Adrenal gland (tissue), 12 donors: ENCODE measurements around the gene GRIA1. TPM values are rescaled to one million over a fixed set of nuclear protein-coding genes. Genes with fewer than 3 reads are reported as not detected.

Experiments
- DNase-seq, 7 donors: peaks; one replicate each; pipeline ENCODE4 v3.0.0-alpha.2; 2019 to 2020
- H3K27ac ChIP-seq, 5 donors: fragments of 200-600 bp; sonication (generic) in 4 of 5; 1 replicate in 3 of 5; 2 replicates in 2 of 5; pipeline versions ENCODE4 v1.5.1 to v1.8.0; 2016 to 2020; ENCODE audit warnings: mild to moderate bottlenecking in 1 of 5
- H3K27me3 ChIP-seq: fragments of 200-600 bp; 2 replicates; pipeline ENCODE4 v1.8.0; 2021
- H3K36me3 ChIP-seq, 2 donors: fragments of 200-600 bp; replicated peaks in 1 of 2; 1 replicate in 1 of 2; 2 replicates in 1 of 2; pipeline versions ENCODE4 v1.5.1 to v1.8.0; 2018 to 2022
- H3K4me1 ChIP-seq, 2 donors: fragments of 200-600 bp; replicated peaks in 1 of 2; 1 replicate in 1 of 2; 2 replicates in 1 of 2; pipeline versions ENCODE4 v1.5.1 to v1.8.0; 2018 to 2021
- H3K4me3 ChIP-seq, 4 donors: fragments of 200-600 bp; sonication (generic) in 3 of 4; one replicate each; pipeline ENCODE4 v1.5.1; 2016 to 2018
- H3K9me3 ChIP-seq, 3 donors: fragments of 200-600 bp; sonication (generic) in 1 of 3; replicated peaks in 1 of 3; 1 replicate in 2 of 3; 2 replicates in 1 of 3; pipeline versions ENCODE4 v1.5.1 to v1.8.0; 2016 to 2021
- CTCF ChIP-seq, 6 experiments: fragments of 450-650 bp in 4 of 6; fragments of 200-600 bp in 2 of 6; sonication (generic) in 1 of 6; IDR thresholded peaks; 1 replicate in 5 of 6; 2 replicates in 1 of 6; pipeline versions ENCODE4 v1.5.1 to v1.8.0; 2016 to 2021; ENCODE audit warnings: antibody characterized with exemption in 6 of 6, mild to moderate bottlenecking in 2 of 6, moderate library complexity in 1 of 6
- POLR2A ChIP-seq, 2 donors: fragments of 450-650 bp; IDR thresholded peaks; one replicate each; pipeline ENCODE4 v1.6.1; 2017; ENCODE audit warnings: antibody characterized with exemption in 2 of 2, mild to moderate bottlenecking in 2 of 2, moderate library complexity in 1 of 2
- WGBS, 4 donors: extraction: QIAGEN DNeasy Blood & Tissue Kit in 2 of 4; methylation state at CpG; one replicate each; pipeline versions ENCODE4 v1.1.5 to v1.1.7; 2013 to 2017; 5-methylcytosine and 5-hydroxymethylcytosine counted together
- intact Hi-C, 2 donors: fragments of 100-400 bp; cut with DNase I; formaldehyde crosslinking; loops; one replicate each; pipeline versions ENCODE4 v1.14.1 to v1.15.0; 2022 to 2023
- polyA plus RNA-seq, 3 donors: library from polyadenylated mRNA; stranded (reverse); fragments of 200-250 nt in 2 of 3; fragments of 350-450 nt in 1 of 3; fragmentation: Illumina TruSeq in 1 of 3; extraction: RNeasy Lipid Tissue Mini Kit (QIAGEN cat#74804) in 1 of 3; gene quantifications; one replicate each; pipeline ENCODE4 v1.2.3, GENCODE V29; 2013 to 2014
- total RNA-seq, 9 donors: library from RNA; depleted of rRNA in 4 of 9; stranded (reverse); fragments of >200 nt in 4 of 9; fragments of 120-200 nt in 1 of 9; fragmentation: NEBNext Ultra II Directional in 1 of 9; extraction: Animal tissue kit (Norgen Biotek cat#: 25700) in 1 of 9; gene quantifications; one replicate each; pipeline versions ENCODE4 v1.1.0 to v1.2.4, GENCODE V29; 2013 to 2023
- donor health status: healthy with polysubstance abuse.
- donor health status: Bipolar disorder and iron deficiency.
- donor health status: DM: yes; HTN: yes; CAD: no.
- donor health status: DM: no; HTN: no; CAD: no.
- donor health status: DM: no; HTN: no; CAD: no.
- donor health status: DM: yes; HTN: yes; CAD: no.

Gene GRIA1
- total and polyA plus RNA-seq, 12 donors = 0.12 to 2.3 (median 0.86) TPM

GRCh38 chr5:153516504-153517240 is 26.2 kb downstream of the GRIA1 start:
- intact Hi-C loops = no loop called here
- 73 to 81% (median 78%) methylated on average over 12 of the region's 12 CpGs for WGBS, 4 donors
- no peak overlapping the region for H3K4me3 ChIP-seq
- no peaks in the 10 kb centered on the region for H3K4me1 ChIP-seq
- DNase-seq = no peak
- no peaks in the 10 kb centered on the region for H3K36me3 ChIP-seq
- TF ChIP-seq POLR2A (IDR thresholded peaks at IDR 0.05) (no peak), CTCF (IDR thresholded peaks at IDR 0.05) (no peak)
- H3K27me3 ChIP-seq = no peaks in the 10 kb centered on the region
- H3K27ac ChIP-seq = no peak overlapping the region
- H3K9me3 ChIP-seq = no peaks in the 10 kb centered on the region

DNA sequence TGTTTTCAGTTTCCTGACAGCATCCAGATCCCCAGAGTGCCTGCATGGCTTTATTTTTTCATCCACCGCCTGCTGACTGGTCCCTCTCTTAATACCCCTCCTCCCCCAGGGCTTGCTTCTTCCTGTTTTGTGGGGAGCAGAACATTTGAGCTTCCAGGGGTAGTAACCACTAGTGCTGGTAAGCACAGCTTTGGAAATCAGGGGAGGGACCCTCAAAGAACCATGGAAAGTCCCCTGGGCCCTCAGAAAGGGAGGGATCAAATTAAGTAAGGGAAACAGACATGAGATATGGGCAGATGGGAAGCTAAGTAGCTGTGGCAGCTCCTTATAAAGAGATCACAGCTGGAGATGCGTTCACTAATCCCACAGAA is 26.8 kb downstream of the GRIA1 start:
- TF ChIP-seq CTCF (IDR thresholded peaks at IDR 0.05) (no peak), POLR2A (IDR thresholded peaks at IDR 0.05) (no peak)
- intact Hi-C loops = no loop called here
- H3K27ac ChIP-seq = no peak overlapping the region

GRCh38 chr5:153520137-153520536 is 29.7 kb downstream of the GRIA1 start:
- DNase-seq = no peak
- 78 to 95% (median 84%) methylated on average over 1 of the region's 1 CpG for WGBS, 4 donors
- Histone ChIP-seq H3K9me3 (no peaks in the 10 kb centered on the region), H3K4me1 (peaks cover 19 to 22% of the 10 kb centered on the region in 2 donors), H3K36me3 (no peaks in the 10 kb centered on the region), H3K27ac (no peak overlapping the region), H3K4me3 (no peak overlapping the region), H3K27me3 (no peaks in the 10 kb centered on the region)
- TF ChIP-seq CTCF (IDR thresholded peaks at IDR 0.05) = no peak
- TF ChIP-seq POLR2A (IDR thresholded peaks at IDR 0.05) = no peak
- intact Hi-C loops = no loop called here

More for the DNA sequence above, 26.8 kb downstream of the GRIA1 start:
- Histone ChIP-seq H3K4me1 (no peaks in the 10 kb centered on the region), H3K4me3 (no peak overlapping the region), H3K9me3 (no peaks in the 10 kb centered on the region), H3K36me3 (no peaks in the 10 kb centered on the region), H3K27me3 (no peaks in the 10 kb centered on the region)
- 77 to 91% (median 82%) methylated on average over 2 of the region's 2 CpGs for WGBS, 4 donors
- DNase-seq = no peak

GRCh38 chr5:153520952-153521351 is 30.5 kb downstream of the GRIA1 start:
- Histone ChIP-seq H3K27me3 (no peaks in the 10 kb centered on the region), H3K4me3 (no peak overlapping the region), H3K4me1 (peaks cover 19 to 22% of the 10 kb centered on the region in 2 donors), H3K36me3 (no peaks in the 10 kb centered on the region), H3K27ac (no peak overlapping the region), H3K9me3 (no peaks in the 10 kb centered on the region)
- TF ChIP-seq POLR2A (IDR thresholded peaks at IDR 0.05) = no peak
- TF ChIP-seq CTCF (IDR thresholded peaks at IDR 0.05) = no peak
- no peak for DNase-seq
- WGBS, 4 donors = 82 to 89% (median 84%) methylated on average over 2 of the region's 2 CpGs
- intact Hi-C loops = no loop called here
